SU-DHL-6 (cell line): Measurements from ENCODE around the gene TLK1.

Experiments used
- H2AFZ ChIP-seq: fragments of 200-600 bp; sonication (generic); 2 replicates; pipeline ENCODE4 v1.6.1; 2014; ENCODE audit warnings: low read depth, mild to moderate bottlenecking, moderate library complexity, mixed read lengths, antibody characterized with exemption, low read length; ENCODE audit not compliant: severe bottlenecking
- H3F3A ChIP-seq: fragments of 200-600 bp; shearing (Covaris generic); 2 replicates; pipeline ENCODE4 v1.6.0; 2016; ENCODE audit warnings: antibody characterized with exemption, mild to moderate bottlenecking; ENCODE audit not compliant: insufficient read depth
- H3K27ac ChIP-seq: fragments of 200-600 bp; sonication (generic); 2 replicates; pipeline ENCODE4 v1.5.1; 2016; ENCODE audit warnings: low read depth, mild to moderate bottlenecking, low read length, moderate library complexity, mixed read lengths
- H3K27me3 ChIP-seq: fragments of 200-600 bp; sonication (generic), shearing (Covaris generic); 2 replicates; pipeline ENCODE4 v1.6.0; 2014; ENCODE audit warnings: mild to moderate bottlenecking, low read length
- H3K36me3 ChIP-seq: fragments of 200-600 bp; sonication (generic); 2 replicates; pipeline ENCODE4 v1.6.1; 2014; ENCODE audit warnings: mild to moderate bottlenecking, low read length, mixed read lengths
- H3K4me2 ChIP-seq: fragments of 300-600, 200-600 bp; shearing (Covaris generic), sonication (generic); 2 replicates; pipeline ENCODE4 v1.6.0; 2014; ENCODE audit warnings: low read length, low read depth, mild to moderate bottlenecking; ENCODE audit not compliant: poor library complexity, severe bottlenecking
- H3K4me3 ChIP-seq: fragments of 200-600 bp; sonication (generic); 2 replicates; pipeline ENCODE4 v1.5.1; 2014; ENCODE audit warnings: antibody characterized with exemption, low read length, mild to moderate bottlenecking, mixed read lengths; ENCODE audit not compliant: insufficient read depth, poor library complexity, severe bottlenecking
- H3K79me2 ChIP-seq: fragments of 200-600 bp; sonication (generic); 2 replicates; pipeline ENCODE4 v1.6.1; 2014; ENCODE audit warnings: mild to moderate bottlenecking, low read length, moderate library complexity; ENCODE audit not compliant: insufficient read depth
- H3K9ac ChIP-seq: fragments of 200-600 bp; sonication (generic); 2 replicates; pipeline ENCODE4 v1.7.0; 2014; ENCODE audit warnings: mild to moderate bottlenecking, low read length
- H3K9me2 ChIP-seq: fragments of 200-600 bp; sonication (generic); replicated peaks from 2 replicates; pipeline ENCODE4 v1.6.1; 2014; ENCODE audit warnings: low read length; ENCODE audit not compliant: insufficient read depth
- H3K9me3 ChIP-seq: fragments of 200-600 bp; sonication (generic); 2 replicates; pipeline ENCODE4 v1.6.1; 2014; ENCODE audit warnings: low read length, mixed read lengths; ENCODE audit not compliant: insufficient read depth
- H4K20me1 ChIP-seq: fragments of 200-600 bp; sonication (generic); 2 replicates; pipeline ENCODE4 v1.6.1; 2014; ENCODE audit warnings: low read depth, mild to moderate bottlenecking, antibody characterized with exemption, low read length, moderate library complexity, mixed read lengths
- EZH2phosphoT487 ChIP-seq: fragments of 200-600 bp; sonication (generic), shearing (Covaris generic); conservative IDR thresholded peaks from 2 replicates; pipeline ENCODE4 v1.6.1; 2018; ENCODE audit warnings: mild to moderate bottlenecking, antibody characterized with exemption, low read length, moderate library complexity, mixed read lengths
- TF ChIP-seq, protein P1 (sequence below): fragments of 200-600 bp; sonication (generic); IDR thresholded peaks from one replicate; pipeline ENCODE4 v1.5.1; 2017; ENCODE audit warnings: antibody characterized with exemption, mild to moderate bottlenecking, low read length, moderate library complexity; ENCODE audit not compliant: insufficient read depth, poor library complexity, severe bottlenecking

Gene TLK1

DNA sequence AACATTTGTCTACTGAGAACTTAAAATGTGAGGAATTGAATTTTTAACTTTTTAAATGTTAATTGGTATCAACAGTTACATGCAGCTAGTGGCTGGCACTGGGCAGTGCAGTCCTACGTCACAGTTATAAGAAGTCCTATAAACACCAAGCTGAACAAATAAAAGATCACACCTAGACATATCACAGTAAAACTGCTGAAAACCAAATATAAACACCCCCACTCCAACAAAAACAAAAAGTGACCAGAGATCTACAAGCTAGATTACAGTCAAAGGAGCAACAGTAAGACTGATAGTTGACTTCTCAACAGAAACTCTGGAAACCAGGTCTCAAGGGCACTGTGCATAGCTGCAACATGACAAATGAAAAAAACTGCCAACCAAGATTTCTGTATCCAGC lies 19.4 kb downstream of the TLK1 start:
- peaks cover 99% of the 10 kb centered on the region for H3K79me2 ChIP-seq
- H3K27me3 ChIP-seq: no peaks in the 10 kb centered on the region
- TF ChIP-seq, protein P1, sequence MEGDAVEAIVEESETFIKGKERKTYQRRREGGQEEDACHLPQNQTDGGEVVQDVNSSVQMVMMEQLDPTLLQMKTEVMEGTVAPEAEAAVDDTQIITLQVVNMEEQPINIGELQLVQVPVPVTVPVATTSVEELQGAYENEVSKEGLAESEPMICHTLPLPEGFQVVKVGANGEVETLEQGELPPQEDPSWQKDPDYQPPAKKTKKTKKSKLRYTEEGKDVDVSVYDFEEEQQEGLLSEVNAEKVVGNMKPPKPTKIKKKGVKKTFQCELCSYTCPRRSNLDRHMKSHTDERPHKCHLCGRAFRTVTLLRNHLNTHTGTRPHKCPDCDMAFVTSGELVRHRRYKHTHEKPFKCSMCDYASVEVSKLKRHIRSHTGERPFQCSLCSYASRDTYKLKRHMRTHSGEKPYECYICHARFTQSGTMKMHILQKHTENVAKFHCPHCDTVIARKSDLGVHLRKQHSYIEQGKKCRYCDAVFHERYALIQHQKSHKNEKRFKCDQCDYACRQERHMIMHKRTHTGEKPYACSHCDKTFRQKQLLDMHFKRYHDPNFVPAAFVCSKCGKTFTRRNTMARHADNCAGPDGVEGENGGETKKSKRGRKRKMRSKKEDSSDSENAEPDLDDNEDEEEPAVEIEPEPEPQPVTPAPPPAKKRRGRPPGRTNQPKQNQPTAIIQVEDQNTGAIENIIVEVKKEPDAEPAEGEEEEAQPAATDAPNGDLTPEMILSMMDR: no peak
- no peak for TF ChIP-seq EZH2phosphoT487
- H3K9ac ChIP-seq: no peak overlapping the region
- no peak overlapping the region for H3K4me3 ChIP-seq
- peaks cover 79% of the 10 kb centered on the region for H4K20me1 ChIP-seq
- H2AFZ ChIP-seq: no peak overlapping the region
- H3F3A ChIP-seq: peaks cover 26% of the 10 kb centered on the region; the same call in 1 of the 2 replicates
- no peak overlapping the region for H3K27ac ChIP-seq
- H3K9me3 ChIP-seq: no peaks in the 10 kb centered on the region
- H3K4me2 ChIP-seq: peak overlapping the region; percentile 1
- no peaks in the 10 kb centered on the region for H3K36me3 ChIP-seq
- H3K9me2 ChIP-seq: no peaks in the 10 kb centered on the region

DNA sequence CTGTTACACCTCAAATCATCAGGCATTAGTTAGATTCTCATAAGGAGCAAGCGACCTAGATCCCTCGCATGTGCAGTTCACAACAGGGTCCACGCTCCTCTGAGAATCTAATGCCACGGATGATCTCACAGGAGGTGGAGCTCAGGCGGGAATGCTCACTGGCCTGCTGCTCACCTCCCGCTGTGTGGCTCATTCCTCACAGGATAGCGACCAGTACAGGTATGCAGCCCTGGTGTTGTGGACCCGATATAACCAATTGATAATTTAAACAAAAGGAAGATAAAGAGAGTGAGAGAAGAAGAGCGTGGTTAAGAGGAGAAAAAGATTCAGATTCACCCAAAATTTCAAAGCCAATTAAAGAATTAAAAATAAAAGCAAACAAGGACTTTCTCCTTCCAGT lies 20.8 kb downstream of the TLK1 start:
- H3K27ac ChIP-seq: no peak overlapping the region
- H3K79me2 ChIP-seq: peaks cover 99% of the 10 kb centered on the region
- H2AFZ ChIP-seq: no peak overlapping the region
- H3K9me3 ChIP-seq: no peaks in the 10 kb centered on the region
- H3K9me2 ChIP-seq: no peaks in the 10 kb centered on the region
- no peak overlapping the region for H3K4me2 ChIP-seq
- peaks cover 73% of the 10 kb centered on the region for H4K20me1 ChIP-seq
- no peak overlapping the region for H3K9ac ChIP-seq
- no peak for TF ChIP-seq EZH2phosphoT487
- TF ChIP-seq, protein P1: no peak
- H3K27me3 ChIP-seq: no peaks in the 10 kb centered on the region
- H3F3A ChIP-seq: peaks cover 23% of the 10 kb centered on the region; the same call in 1 of the 2 replicates
- H3K4me3 ChIP-seq: no peak overlapping the region
- H3K36me3 ChIP-seq: no peaks in the 10 kb centered on the region

DNA sequence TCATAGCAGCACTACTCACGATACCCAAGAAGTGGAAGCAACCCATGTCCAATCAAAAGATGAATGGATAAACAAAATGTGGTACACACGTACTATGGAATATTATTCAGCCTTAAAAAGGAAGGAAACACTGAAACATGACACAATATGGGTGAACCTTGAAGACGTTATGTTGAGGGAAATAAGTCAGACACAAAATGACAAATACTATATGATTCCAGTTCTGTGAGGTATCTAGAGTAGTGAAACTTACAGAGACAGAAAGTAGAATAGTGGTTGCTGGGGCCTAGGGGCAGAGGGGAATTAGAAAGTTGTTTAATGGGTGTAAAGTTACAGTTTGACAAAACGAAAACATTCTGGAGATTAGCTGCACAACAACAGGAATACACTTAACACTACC lies 24.7 kb downstream of the TLK1 start:
- Histone ChIP-seq H3K27me3 (no peaks in the 10 kb centered on the region), H4K20me1 (peaks cover 68% of the 10 kb centered on the region), H3K27ac (no peak overlapping the region), H3K4me3 (no peak overlapping the region), H3F3A (peaks cover 18% of the 10 kb centered on the region), H3K9ac (no peak overlapping the region), H3K79me2 (peaks cover 99% of the 10 kb centered on the region), H3K9me2 (no peaks in the 10 kb centered on the region), H2AFZ (no peak overlapping the region), H3K4me2 (no peak overlapping the region), H3K9me3 (no peaks in the 10 kb centered on the region), H3K36me3 (no peaks in the 10 kb centered on the region)
- TF ChIP-seq, protein P1: no peak
- TF ChIP-seq EZH2phosphoT487: no peak
